ENCODE data around the gene LIAS.
"Not testable (repeated sequence)": the region's sequence is repeated elsewhere in the genome, so short reads cannot be mapped to it uniquely, and the experiment has no call there.

The LIAS gene

GRCh38 chr4:39458505-39459300, at the start of gene LIAS, which contains the start of gene RPL9:
TSS of gene LIAS (plus strand) at chr4:39459056. CDS start at chr4:39459118, 62 bp downstream.
TSS of gene RPL9 (minus strand) at chr4:39458922. CDS start at chr4:39458439, 483 bp downstream.
- DNase-seq: peak; percentile 97

DNA sequence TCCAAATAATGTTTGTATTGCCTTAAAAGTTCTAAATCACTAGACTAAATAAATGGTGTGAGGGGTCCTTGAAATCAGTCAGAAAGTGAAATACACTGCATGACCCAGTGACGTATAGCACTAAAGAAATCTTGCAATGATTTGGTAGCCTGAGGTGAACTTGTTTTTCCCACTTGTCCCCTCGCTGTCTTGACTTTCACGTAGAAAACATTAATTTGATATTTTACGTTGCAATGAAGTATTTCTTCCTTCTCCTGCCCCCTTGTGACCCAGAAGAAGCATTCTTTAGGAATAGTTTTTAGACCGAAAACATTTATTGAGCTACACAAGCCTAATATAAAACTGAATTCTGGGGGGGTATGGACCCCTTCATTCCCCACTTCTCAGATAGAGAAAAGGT, 48.4 kb upstream of the LIAS start:
- no peak for DNase-seq

GRCh38 chr4:39411561-39411960, 47.3 kb upstream of the LIAS start:
- DNase-seq: not testable (repeated sequence)

DNA sequence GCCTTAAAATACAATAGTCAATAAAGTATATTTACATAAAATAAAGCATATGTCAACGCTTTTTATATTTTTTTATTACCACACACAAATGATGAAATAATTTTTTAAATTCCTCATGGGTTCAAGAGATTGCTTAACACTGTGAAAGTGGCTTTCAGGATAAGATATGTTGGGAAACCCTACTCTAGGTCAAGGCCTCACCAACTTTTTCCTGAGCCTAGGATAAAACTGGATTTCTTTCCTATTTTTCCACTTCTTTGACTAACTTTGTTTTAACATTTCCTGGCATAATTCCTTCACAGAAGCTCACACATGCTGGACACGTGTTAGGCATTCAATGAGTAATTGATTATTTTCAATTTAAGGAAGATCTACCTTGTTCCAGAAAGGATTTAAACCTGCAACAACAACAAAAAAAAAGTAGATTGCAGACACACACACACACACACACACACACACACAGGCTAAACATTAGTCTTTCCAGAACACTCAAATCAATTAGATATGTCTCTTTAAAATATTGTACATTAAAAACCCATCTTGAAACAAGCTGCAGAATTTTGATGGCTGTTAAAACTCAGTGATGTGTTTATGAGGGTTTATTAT, 43.1 kb upstream of the LIAS start:
- DNase-seq: no peak

DNA sequence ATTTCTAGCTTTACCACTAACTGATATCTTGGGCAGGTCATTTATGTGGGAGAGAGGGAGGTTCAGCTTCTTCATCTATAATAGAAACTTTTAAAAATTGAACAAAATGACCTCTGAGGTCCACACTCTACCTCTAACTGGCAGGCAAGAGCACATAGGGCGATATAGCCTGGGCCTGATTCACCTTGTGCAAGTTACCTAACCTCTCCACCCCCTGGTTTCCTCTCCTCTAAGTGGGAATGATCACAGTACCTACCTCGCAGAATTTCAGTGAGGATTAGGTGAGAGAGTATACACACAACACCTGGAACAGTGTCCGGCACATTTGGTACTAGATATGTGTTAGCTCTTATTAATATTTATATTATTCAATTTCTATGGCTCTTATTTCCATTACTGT, 36.6 kb upstream of the LIAS start:
- DNase-seq: no peak

DNA sequence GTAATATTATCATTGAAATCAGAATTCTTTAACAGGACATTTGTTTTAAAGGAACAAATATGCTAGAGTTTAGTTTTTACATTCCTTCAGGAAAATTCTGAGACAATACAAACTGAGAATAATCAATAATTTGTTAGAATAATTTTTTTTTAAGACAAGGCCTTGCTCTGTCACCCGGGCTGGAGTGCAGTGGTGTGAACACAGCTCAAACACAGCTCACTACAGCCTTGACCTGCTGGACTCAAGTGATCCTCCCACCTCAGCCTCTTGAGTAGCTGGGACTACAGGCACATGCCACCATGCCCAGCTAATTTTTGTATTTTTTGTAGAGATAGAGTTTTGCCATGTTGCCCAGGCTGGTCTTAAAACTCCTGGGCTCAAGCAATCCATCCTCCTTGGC, 33.6 kb upstream of the LIAS start:
- not testable (repeated sequence) for DNase-seq

DNA sequence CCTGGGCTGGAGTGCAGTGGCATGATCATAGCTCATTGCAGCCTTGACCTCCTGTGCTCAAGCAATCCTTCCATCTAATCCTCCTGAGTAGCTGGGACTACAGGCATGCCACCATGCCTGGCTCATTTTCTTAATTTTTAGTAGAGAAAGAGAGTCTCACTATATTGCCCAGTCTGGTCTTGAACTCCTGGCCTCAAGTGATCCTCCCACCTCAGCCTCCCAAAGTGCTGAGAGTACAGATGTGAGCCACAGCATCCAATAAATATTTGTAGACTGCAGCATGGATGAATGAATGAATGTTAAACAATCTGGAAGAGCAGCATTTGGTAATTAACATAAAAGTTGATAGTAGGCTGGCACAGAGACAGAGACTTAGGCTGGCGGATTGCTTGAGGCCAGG, 32.1 kb upstream of the LIAS start:
- no peak for DNase-seq

- no peak for DNase-seq
Observed at GRCh38 chr4:39427520-39428114, 31.2 kb upstream of the LIAS start.

DNA sequence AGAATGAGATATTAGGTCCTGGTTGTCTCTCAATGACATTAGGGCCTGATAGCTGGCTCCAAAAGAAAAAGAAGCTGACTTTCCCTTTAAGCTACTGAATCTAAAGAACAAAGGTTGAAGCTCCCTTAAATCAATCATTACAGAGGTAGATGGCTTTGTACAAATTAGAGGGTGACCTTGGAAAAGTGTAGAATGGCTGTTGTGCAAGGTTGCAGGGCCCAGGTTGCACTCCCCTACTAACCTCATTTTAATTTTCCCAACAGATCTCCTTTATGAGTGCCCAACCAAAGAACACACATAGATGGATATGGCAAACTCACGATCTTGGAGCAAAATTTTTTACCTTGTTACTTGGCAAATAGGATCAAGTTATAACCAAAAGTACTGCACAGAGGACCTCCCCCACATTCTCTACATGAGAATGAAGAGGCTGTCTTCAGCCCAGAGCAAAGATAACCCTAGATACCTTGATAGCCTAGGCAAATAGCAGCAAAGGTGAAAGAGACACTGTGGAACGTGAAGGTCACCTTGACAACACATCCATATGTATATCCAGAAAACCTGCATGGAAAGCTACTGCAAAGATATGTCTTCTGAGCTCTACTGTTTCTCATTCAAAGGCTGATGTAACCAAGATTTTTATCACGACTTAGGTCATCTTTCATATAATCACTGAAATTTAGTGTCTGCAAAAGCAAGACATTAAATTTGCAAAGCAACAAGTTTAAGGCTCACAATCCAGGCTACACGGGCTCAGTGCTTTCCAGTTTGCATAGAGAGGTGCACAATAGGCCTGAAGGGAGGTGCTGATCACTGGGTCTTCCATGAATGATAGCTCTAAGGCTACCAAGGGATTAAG, 29.2 kb upstream of the LIAS start:
- no peak for DNase-seq

- no peak for DNase-seq
Observed at GRCh38 chr4:39433878-39434492, 24.9 kb upstream of the LIAS start.

DNA sequence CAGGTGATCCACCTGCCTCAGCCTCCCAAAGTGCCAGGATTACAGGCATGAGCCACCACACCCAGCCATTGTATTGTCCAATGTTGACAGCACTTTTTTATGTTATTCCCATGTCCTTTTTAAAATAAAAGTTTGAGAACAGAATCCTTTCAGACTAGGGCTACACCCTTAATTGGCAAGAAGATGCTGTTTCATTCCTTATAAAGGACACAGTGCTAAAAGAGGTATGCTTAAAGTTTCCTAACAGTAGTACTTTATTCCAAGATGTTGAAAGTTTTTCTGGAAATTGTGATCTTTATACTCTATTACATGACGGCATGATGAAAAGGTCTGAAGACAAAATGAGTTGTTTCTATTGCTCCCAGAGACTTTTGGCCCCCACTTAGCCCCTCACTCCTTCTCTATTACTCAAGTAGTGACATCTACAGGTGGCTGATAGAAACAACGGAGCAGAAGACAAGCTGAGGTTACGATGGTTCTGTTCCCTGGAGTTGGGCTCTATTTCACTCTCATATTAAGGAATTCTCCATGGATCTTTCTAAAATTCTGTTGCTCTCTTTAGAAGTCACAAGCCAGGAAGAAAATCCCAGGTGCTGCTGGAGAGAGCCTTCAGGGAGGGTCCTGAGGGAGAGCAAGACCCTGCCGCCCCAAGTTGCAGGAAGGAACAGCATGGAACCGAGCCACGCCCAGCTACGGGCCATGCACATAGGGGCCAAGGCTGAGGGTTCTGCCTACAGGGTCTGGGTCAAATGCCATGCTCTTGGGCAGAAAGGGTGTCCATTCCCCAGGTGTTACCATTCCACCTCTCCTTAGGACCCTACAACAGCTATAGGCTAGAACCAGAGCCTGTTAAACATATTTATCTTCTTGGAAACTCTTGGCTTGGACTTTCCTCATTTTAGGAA, 22.9 kb upstream of the LIAS start:
- DNase-seq: no peak

DNA sequence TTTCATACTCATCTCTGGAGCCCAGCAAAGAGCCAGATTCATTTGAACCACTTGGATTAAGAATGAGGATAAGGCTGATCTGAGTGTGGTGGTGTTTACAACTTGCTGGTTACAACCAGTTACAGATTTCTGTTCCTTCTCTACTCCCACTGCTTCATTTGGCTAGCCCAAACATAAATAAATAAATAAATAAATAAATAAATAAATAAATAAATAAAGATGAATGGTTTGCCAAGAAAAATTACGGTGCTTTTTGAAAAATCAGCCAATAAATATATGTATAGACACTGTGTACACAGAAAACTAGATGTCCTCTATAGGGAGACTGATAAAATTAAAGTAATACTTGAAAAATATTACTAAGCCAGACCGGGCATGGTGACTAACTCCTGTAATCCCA, 17.3 kb upstream of the LIAS start:
- no peak for DNase-seq

- peak; percentile 65 for DNase-seq
Observed at GRCh38 chr4:39442998-39443397, 15.9 kb upstream of the LIAS start.

GRCh38 chr4:39446483-39446841, 12.4 kb upstream of the LIAS start:
- DNase-seq: no peak

GRCh38 chr4:39446842-39447573, 11.8 kb upstream of the LIAS start:
- peak; percentile 42 for DNase-seq

GRCh38 chr4:39450618-39451017, 8.2 kb upstream of the LIAS start:
- DNase-seq: no peak

DNA sequence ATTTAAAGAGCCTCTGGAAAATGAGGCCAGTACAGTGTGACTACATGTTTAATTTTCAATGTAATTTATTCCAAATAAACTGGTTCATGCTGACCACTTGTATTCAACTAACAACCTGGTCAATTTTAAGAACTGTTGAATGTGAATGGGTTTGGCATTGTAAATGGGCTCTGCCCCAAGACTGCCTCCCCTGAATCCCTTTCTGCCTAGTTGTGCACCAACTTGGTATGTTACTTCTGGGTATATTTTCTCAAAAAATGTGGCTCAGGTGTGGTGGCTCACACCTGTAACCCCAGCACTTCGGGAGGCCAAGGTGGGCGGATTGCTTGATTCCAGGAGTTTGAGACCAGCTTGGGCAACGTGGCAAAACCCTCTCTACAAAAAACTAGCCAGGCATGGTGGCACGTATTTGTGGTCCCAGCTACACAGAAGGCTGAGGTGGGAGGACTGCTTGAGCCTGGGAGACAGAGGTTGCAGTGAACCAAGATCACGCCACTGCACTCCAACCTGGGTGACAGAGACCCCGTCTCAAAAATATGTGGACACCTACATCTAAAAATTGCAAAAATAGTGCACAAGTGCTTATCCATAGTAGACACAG, 7.3 kb upstream of the LIAS start:
- DNase-seq: no peak

GRCh38 chr4:39452153-39452859, 6.5 kb upstream of the LIAS start:
- DNase-seq: no peak

DNA sequence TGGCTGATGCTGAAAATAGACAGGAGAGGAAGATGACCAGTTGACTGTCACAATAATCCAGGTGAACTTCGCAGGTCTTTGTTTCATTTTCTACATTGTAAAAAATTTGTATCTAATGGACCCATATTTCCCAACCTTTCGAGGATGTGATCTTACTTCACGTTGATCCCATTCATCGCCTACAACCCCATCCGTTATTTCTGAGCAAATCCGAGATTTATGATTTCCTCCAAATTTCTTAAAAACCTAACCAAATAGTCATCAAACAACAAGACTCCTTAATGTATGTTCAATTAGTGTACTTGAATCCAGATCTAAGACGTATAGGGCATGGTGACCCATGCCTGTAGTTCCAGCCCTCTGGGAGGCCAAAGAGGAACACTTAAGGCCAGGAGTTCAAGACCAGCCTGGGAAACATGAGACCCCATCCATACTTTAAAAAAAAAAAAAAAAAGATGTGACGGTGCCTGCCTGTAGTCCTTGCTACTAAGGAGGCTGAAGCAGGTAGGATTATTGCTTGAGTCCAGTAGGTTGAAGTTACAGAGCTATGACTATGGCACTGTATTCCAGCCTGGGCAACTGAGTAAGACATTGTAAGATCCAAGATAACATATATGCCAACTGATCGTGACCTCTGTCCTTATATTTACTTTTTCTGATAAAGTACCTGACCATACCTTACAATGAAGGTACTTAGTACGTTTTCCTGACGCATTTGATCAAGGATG, 5.8 kb upstream of the LIAS start:
- DNase-seq: no peak
